C4-2B (cell line): ENCODE data around the gene SOX2.

ENCODE experiments used
- H3K27ac ChIP-seq: fragments of 450-650 bp; 2 replicates; pipeline ENCODE4 v1.5.1; 2017
- ZFX ChIP-seq: fragments of 450-650 bp; IDR thresholded peaks from 2 replicates; pipeline ENCODE4 v1.6.1; 2017
- TF ChIP-seq, protein P1 (sequence below): fragments of 450-650 bp; conservative IDR thresholded peaks from 2 replicates; pipeline ENCODE4 v1.5.1; 2017; ENCODE audit warnings: mild to moderate bottlenecking

SOX2 gene

GRCh38 chr3:181713676-181714612 lies 2.2 kb downstream of the SOX2 start:
- no peak overlapping the region for H3K27ac ChIP-seq
- TF ChIP-seq, protein P1, sequence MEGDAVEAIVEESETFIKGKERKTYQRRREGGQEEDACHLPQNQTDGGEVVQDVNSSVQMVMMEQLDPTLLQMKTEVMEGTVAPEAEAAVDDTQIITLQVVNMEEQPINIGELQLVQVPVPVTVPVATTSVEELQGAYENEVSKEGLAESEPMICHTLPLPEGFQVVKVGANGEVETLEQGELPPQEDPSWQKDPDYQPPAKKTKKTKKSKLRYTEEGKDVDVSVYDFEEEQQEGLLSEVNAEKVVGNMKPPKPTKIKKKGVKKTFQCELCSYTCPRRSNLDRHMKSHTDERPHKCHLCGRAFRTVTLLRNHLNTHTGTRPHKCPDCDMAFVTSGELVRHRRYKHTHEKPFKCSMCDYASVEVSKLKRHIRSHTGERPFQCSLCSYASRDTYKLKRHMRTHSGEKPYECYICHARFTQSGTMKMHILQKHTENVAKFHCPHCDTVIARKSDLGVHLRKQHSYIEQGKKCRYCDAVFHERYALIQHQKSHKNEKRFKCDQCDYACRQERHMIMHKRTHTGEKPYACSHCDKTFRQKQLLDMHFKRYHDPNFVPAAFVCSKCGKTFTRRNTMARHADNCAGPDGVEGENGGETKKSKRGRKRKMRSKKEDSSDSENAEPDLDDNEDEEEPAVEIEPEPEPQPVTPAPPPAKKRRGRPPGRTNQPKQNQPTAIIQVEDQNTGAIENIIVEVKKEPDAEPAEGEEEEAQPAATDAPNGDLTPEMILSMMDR, result no peak
- TF ChIP-seq ZFX, result no peak

DNA sequence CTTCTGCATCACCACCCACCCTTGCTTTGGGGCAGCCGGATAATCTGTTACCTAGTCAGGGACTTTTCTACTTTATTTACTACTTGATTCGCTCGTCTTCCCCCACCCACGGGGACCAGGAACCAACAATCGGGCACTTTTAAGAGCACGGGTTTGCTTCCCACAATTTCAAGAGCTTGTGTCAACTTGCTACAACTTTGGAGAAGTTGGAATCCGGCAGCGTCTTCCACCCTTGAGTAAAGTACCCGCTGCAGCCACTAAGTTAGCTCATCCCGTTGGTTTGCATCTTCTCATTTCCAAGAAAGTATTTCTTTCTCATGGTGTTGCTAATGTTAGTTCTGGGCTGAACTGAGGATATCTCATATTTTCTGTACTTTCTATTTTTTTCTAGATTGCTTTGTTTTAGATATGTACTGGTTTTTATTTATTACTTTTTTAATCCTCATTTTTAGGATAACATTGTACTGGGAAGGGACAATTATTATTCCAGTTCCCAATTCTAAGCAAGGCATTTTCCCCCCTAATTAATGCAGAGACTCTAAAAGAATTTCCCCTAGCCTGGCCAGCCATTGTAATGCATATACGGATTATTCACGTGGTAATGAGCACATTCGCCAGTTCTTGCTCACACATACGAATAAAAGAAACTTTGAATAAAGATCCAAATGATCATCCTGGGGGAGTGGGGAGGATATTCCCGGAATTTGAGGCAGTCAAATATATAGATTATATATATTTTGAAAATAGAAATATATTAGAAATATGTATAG lies 4.0 kb downstream of the SOX2 start:
- TF ChIP-seq ZFX, result no peak
- TF ChIP-seq, protein P1, result no peak
- H3K27ac ChIP-seq, result no peak overlapping the region

- TF ChIP-seq ZFX, result no peak
- no peak overlapping the region for H3K27ac ChIP-seq
These were observed 5.2 kb downstream of the SOX2 start for GRCh38 chr3:181716966-181717365.

DNA sequence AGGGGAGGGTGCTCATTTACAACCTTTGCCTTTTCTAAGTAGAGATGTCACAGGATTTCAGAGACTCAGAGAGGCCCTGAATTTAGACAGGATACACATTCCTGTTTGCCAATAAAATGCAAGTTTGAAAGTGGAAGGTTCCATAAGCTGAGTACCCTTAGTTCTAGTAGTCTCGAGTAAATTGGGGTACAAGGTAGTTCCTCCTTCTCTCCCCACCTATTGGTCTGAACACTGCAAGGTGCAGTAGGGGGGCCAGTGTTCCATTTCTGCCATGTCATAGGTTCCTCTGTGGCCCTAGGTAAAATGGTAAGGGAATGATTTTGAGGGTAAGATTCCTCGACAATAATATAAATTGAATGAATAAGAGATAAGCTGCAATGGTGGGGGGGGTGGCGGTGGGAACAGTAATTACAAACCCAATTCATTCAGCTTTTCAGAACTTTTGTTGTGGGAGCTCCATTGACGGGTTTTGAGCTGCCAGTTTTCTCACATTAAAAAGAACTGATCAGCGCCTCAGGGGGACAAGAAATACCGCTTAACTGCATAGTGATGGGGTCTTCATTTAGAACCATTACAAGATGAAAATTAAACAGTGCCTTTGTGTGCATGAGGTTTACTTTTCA lies 5.9 kb downstream of the SOX2 start:
- H3K27ac ChIP-seq, result no peak overlapping the region
- TF ChIP-seq ZFX, result no peak
- TF ChIP-seq, protein P1, result no peak

- TF ChIP-seq, protein P1, result no peak
- no peak for TF ChIP-seq ZFX
These were observed 6.6 kb downstream of the SOX2 start for GRCh38 chr3:181718369-181718768.

DNA sequence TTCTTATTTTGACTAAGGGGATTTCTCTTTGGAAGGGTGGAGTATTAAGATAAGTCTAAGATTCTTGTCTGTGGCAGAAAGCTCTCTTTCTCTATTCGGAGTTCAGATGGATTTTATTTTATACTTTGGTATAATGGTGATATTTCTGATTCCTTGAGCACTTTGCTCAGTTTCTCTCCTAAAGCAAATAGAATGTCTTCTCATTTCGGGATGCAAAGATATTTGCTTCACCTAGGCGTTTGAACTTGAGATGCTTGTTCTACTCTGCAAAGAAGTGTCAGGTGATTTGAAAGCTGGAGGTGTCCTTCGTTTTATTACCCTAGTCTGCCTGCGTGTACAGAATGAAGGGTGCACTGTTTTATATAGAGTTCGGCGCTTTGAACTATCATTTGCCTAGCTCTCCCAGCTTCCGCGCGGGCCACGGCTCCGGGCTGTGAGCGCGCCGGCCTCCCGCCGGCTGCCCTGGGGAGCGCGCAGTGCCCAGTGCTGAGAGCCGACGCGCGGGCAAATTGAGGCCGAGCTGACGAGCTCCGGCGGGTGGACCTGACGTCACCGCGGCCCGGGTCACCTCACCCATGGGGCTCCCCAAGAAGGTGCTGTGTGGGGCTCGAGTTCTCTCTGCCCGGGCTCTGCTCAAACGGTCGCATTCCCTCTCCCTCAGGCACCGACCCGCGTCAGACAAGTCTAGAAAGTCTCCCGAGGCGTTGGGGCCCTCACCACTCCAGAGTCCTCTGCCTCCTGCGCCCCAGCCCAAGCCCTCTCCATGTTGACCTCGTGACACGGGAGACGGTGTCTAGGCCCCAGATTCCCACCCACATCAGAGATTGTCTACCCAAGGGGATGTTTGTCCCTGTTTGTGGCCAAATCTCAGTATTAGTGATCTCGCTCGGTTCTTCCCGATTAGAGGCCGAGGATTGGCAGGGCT lies 7.5 kb downstream of the SOX2 start:
- H3K27ac ChIP-seq, result no peak overlapping the region
- TF ChIP-seq, protein P1, result no peak
- no peak for TF ChIP-seq ZFX

More at GRCh38 chr3:181718369-181718768, 6.6 kb downstream of the SOX2 start:
- H3K27ac ChIP-seq, result no peak overlapping the region
